Measurements from ENCODE around the gene RXRA.

GRCh38 chr9:134433101-134433500 lies 106.8 kb downstream of the RXRA start:
- TF ChIP-seq CTCF (tag by site-specific recombination; IDR thresholded peaks at IDR 0.05) (no peak), KLF16 (tag by site-specific recombination; IDR thresholded peaks at IDR 0.05) (no peak), ZNF37A (tag by site-specific recombination; IDR thresholded peaks at IDR 0.05) (no peak), HOXA7 (CRISPR knock-in tag; IDR thresholded peaks at IDR 0.05; ENCODE audit: borderline replicate concordance) (no peak), TSHZ1 (tag by site-specific recombination; IDR thresholded peaks at IDR 0.05; ENCODE audit: borderline replicate concordance) (no peak), ZBTB11 (tag by site-specific recombination; conservative IDR thresholded peaks at IDR 0.05; ENCODE audit: low read depth) (no peak), YY2 (tag by site-specific recombination; IDR thresholded peaks at IDR 0.05) (no peak), ZNF513 (tag by site-specific recombination; IDR thresholded peaks at IDR 0.05) (no peak), ZNF530 (tag by site-specific recombination; IDR thresholded peaks at IDR 0.05; ENCODE audit: low read depth) (no peak), ZNF837 (tag by site-specific recombination; IDR thresholded peaks at IDR 0.05) (no peak), ZFP41 (tag by site-specific recombination; IDR thresholded peaks at IDR 0.05; ENCODE audit: borderline replicate concordance) (no peak), GLIS1 (tag by site-specific recombination; IDR thresholded peaks at IDR 0.05) (no peak), ZNF121 (tag by site-specific recombination; IDR thresholded peaks at IDR 0.05) (no peak)

All from HEK293 (cell line).